Parathyroid adenoma (tissue), 2 donors: ENCODE results near the gene HMG20B.

ENCODE experiments used
- H2AFZ ChIP-seq: fragments of 300-600 bp; sonication (generic); one replicate; pipeline ENCODE4 v1.7.0; 2017; ENCODE audit warnings: antibody characterized with exemption, mild to moderate bottlenecking
- H3K27ac ChIP-seq: fragments of 300-600 bp; sonication (generic); one replicate; pipeline ENCODE4 v1.7.0; 2017
- H3K27me3 ChIP-seq: fragments of 300-600 bp; sonication (generic); one replicate; pipeline ENCODE4 v1.7.0; 2017; ENCODE audit warnings: low read length; ENCODE audit not compliant: control insufficient read depth, insufficient read depth
- H3K36me3 ChIP-seq: fragments of 300-600 bp; sonication (generic); one replicate; pipeline ENCODE4 v1.7.0; 2017; ENCODE audit warnings: low read length; ENCODE audit not compliant: control insufficient read depth, insufficient read depth
- H3K4me1 ChIP-seq: fragments of 300-600 bp; sonication (generic); one replicate; pipeline ENCODE4 v1.7.0; 2017; ENCODE audit warnings: control low read depth
- H3K4me2 ChIP-seq: fragments of 300-600 bp; sonication (generic); one replicate; pipeline ENCODE4 v1.7.0; 2017; ENCODE audit warnings: low read length
- H3K4me3 ChIP-seq: fragments of 300-600 bp; sonication (generic); one replicate; pipeline ENCODE4 v1.7.0; 2017; ENCODE audit warnings: low read depth, low read length
- H3K79me2 ChIP-seq: fragments of 300-600 bp; sonication (generic); one replicate; pipeline ENCODE4 v1.7.0; 2017; ENCODE audit warnings: control low read depth
- H3K9ac ChIP-seq: fragments of 300-600 bp; sonication (generic); one replicate; pipeline ENCODE4 v1.7.0; 2017; ENCODE audit warnings: mild to moderate bottlenecking
- H3K9me3 ChIP-seq: fragments of 300-600 bp; sonication (generic); one replicate; pipeline ENCODE4 v1.7.0; 2017; ENCODE audit warnings: low read length; ENCODE audit not compliant: control insufficient read depth
- CTCF ChIP-seq: fragments of 300-600 bp; sonication (generic); IDR thresholded peaks from one replicate; pipeline ENCODE4 v1.7.0; 2017; ENCODE audit warnings: antibody characterized with exemption, mild to moderate bottlenecking
- donor health status: primary hyperparathyroidism.

HMG20B gene

DNA sequence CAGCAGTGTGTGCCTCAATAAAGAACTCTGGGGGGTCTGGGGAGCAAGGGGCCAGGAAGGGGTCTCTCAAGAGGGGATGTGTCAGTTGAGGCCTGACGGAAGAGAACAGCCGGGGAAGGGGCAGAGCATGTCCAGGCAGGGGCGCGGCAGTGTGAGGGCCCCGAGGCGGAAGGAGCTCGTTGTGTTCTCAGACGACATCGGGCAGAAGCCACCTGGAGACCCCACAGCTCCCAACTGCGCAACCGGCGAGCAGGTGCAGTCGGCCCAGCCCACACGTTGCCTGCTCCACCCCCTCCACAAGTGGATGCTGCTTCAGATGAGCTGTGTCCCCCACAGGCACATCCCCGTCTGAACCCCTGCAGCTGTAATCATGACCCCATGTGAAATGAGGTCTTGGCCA is 48.9 kb downstream of the HMG20B start:
- Histone ChIP-seq H3K79me2 (peaks cover 11% of the 10 kb centered on the region), H3K36me3 (no peaks in the 10 kb centered on the region)

GRCh38 chr19:3622224-3622623 is 49.5 kb downstream of the HMG20B start:
- no peak overlapping the region for H3K9ac ChIP-seq
- TF ChIP-seq CTCF = no peak
- no peak overlapping the region for H3K4me2 ChIP-seq
- no peaks in the 10 kb centered on the region for H3K36me3 ChIP-seq
- H3K27me3 ChIP-seq = no peaks in the 10 kb centered on the region
- no peak overlapping the region for H3K4me3 ChIP-seq
- no peak overlapping the region for H2AFZ ChIP-seq
- H3K27ac ChIP-seq = no peak overlapping the region
- H3K9me3 ChIP-seq = no peaks in the 10 kb centered on the region
- H3K79me2 ChIP-seq = peaks cover 11% of the 10 kb centered on the region
- H3K4me1 ChIP-seq = peaks cover 9% of the 10 kb centered on the region

More for the DNA sequence above, 48.9 kb downstream of the HMG20B start:
- Histone ChIP-seq H3K4me2 (no peak overlapping the region), H2AFZ (no peak overlapping the region), H3K27me3 (no peaks in the 10 kb centered on the region), H3K4me1 (peaks cover 9% of the 10 kb centered on the region), H3K9me3 (no peaks in the 10 kb centered on the region), H3K9ac (no peak overlapping the region), H3K27ac (no peak overlapping the region), H3K4me3 (no peak overlapping the region)
- TF ChIP-seq CTCF = no peak

DNA sequence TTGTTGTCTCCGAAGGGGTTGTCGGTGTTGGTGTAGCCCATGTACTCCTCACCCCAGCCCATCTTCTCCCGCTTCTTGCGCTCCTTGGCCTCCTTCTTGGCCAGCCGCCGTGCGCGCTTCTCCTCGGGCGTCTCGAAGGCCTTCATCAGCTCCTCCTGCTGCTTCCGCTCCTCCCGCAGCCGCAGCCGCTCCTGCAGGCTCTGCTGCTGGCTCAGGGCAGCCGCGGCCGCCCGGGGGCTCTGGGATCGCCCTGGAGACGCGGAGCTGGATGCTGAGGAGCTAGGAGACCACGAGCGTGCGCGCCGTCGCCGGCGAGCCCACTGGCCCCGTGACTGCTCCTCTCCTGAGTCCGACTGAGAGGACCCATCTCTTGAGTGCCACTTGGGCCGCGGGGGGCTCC is 51.0 kb downstream of the HMG20B start:
- H3K9me3 ChIP-seq = no peaks in the 10 kb centered on the region
- no peak overlapping the region for H3K9ac ChIP-seq
- no peak overlapping the region for H3K4me3 ChIP-seq
- no peak for TF ChIP-seq CTCF
- no peak overlapping the region for H2AFZ ChIP-seq
- H3K4me2 ChIP-seq = no peak overlapping the region
- peaks cover 11% of the 10 kb centered on the region for H3K79me2 ChIP-seq
- H3K27ac ChIP-seq = no peak overlapping the region
- no peaks in the 10 kb centered on the region for H3K36me3 ChIP-seq
- no peaks in the 10 kb centered on the region for H3K27me3 ChIP-seq
- peaks cover 4% of the 10 kb centered on the region for H3K4me1 ChIP-seq

DNA sequence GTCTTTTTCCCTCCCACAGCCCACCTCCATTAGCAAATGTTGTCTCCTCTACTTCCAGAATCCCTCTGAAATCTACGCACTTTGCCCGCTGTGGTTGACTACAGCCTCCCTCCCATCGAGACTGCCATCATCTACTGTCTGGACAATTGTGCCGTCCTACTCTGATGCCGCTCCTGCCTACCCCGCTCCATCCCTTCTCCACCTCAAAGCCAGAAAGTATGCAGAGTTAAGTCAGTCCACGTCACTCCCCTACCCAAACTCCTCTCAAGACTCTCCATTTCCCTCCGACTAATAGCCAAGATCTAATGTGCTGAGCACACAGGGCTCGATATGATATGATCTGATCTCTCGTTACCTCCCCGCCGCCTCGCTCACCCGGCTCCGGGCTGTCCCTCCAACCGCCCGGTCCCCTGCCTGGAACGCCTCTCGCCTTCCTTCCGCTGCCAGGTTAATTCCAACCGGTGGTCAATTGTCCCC is 53.3 kb downstream of the HMG20B start:
- peak overlapping the region; percentile 78 for H3K4me2 ChIP-seq
- peak overlapping the region; percentile 86 for H3K27ac ChIP-seq
- peak overlapping the region; percentile 6 for H3K9ac ChIP-seq
- H3K4me3 ChIP-seq = peak overlapping the region; percentile 86
- H3K27me3 ChIP-seq = no peaks in the 10 kb centered on the region
- no peak for TF ChIP-seq CTCF
- peaks cover 11% of the 10 kb centered on the region for H3K79me2 ChIP-seq
- peak overlapping the region; percentile 82 for H2AFZ ChIP-seq
- no peaks in the 10 kb centered on the region for H3K36me3 ChIP-seq
- H3K4me1 ChIP-seq = no peaks in the 10 kb centered on the region
- no peaks in the 10 kb centered on the region for H3K9me3 ChIP-seq
